Osteoblast (primary cell): ENCODE data around the gene FAM124B. TPM values are rescaled to one million over a fixed set of nuclear protein-coding genes. Genes with fewer than 3 reads are reported as not detected.

Experiments used
- DNase-seq: peaks from one replicate; pipeline ENCODE4 v3.0.0; 2011; ENCODE audit warnings: low spot score, mixed read lengths; ENCODE audit not compliant: insufficient read length; ENCODE audit errors: missing footprints
- H2AFZ ChIP-seq: 2 replicates; pipeline ENCODE4 v1.6.0; 2011; ENCODE audit warnings: mild to moderate bottlenecking, low read length
- H3K27ac ChIP-seq: 2 replicates; pipeline ENCODE4 v1.5.1; 2011; ENCODE audit warnings: mild to moderate bottlenecking, low read depth, low read length, moderate library complexity
- H3K27me3 ChIP-seq: 2 replicates; pipeline ENCODE4 v1.6.0; 2012; ENCODE audit warnings: mild to moderate bottlenecking, control low read depth, inconsistent platforms, low read length, moderate library complexity; ENCODE audit not compliant: insufficient read depth
- H3K36me3 ChIP-seq: 2 replicates; pipeline ENCODE4 v1.5.1; 2011; ENCODE audit warnings: mild to moderate bottlenecking, low read length, control low read depth, moderate library complexity; ENCODE audit not compliant: insufficient read depth
- H3K4me1 ChIP-seq: 2 replicates; pipeline ENCODE4 v1.5.1; 2011; ENCODE audit warnings: mild to moderate bottlenecking, low read length, control low read depth, moderate library complexity; ENCODE audit not compliant: insufficient read depth
- H3K4me2 ChIP-seq: 2 replicates; pipeline ENCODE4 v1.6.0; 2011; ENCODE audit warnings: mild to moderate bottlenecking, low read length; ENCODE audit not compliant: insufficient read depth
- H3K4me3 ChIP-seq: fragments of 200-600 bp; sonication (generic); 3 replicates; pipeline ENCODE4 v1.5.1; 2012; ENCODE audit warnings: mild to moderate bottlenecking, low read length, inconsistent platforms; ENCODE audit not compliant: insufficient read depth
- H3K79me2 ChIP-seq: 2 replicates; pipeline ENCODE4 v1.6.0; 2012; ENCODE audit warnings: mild to moderate bottlenecking, low read length, control low read depth, inconsistent platforms; ENCODE audit not compliant: insufficient read depth
- H3K9me3 ChIP-seq: 2 replicates; pipeline ENCODE4 v1.5.1; 2011; ENCODE audit warnings: low read depth, low read length, control low read depth
- H4K20me1 ChIP-seq: 2 replicates; pipeline ENCODE4 v1.6.0; 2012; ENCODE audit warnings: mild to moderate bottlenecking, low read length, control low read depth; ENCODE audit not compliant: insufficient read depth
- total RNA-seq: library from RNA; depleted of rRNA; stranded (reverse); fragments of >200 nt; gene quantifications from 2 replicates; pipeline ENCODE4 v1.2.3, GENCODE V29; 2012
- TF ChIP-seq, protein P1 (sequence below): IDR thresholded peaks from 2 replicates; pipeline ENCODE4 v1.5.1; 2011; ENCODE audit warnings: mild to moderate bottlenecking, low read depth, low read length, moderate library complexity; ENCODE audit errors: extremely low read depth

FAM124B gene
- total RNA-seq, 1 donor: not detected

DNA sequence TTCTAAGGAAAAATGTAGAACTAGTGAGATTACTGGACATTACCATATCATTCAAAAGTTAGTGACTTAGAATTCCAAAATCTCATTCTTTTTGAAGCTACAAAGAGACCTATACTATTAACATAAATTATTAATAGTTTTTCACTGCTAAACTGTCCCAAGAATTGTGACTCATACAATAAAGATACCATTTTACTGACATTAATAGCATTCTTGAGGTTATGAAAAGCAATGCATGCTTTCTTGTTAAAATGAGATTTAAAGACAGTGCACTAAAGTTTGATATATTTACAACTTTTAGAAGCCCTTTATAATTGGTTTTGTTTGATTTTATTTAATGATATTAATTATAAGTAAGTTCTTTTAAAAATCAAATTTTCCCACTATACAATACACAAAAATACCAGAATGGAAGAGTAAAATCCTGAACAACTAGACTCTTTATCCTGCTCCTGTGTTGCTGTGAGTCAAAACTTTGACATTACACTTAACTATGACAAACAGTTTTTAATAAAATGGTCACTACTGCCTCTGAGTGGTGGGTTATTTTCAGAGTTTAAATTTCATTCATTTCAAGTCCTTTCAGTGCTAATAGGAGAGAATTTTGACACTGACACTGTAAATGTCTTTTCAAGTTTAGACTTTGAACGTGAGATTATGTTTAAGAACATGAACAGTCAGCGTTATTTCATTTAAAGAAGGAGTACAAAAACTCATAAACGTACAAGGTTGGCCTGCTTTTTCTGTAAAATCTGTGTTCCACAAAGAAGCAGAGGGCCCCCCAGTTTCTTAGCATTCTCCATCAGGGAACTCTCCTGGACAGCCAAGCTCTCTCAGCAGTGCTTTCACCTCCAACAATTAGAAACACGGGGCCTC, 54.5 kb downstream of the FAM124B start:
- Histone ChIP-seq H3K4me3 (no peak overlapping the region), H3K79me2 (no peaks in the 10 kb centered on the region), H3K27ac (no peak overlapping the region), H4K20me1 (no peaks in the 10 kb centered on the region), H3K4me1 (no peaks in the 10 kb centered on the region), H2AFZ (no peak overlapping the region), H3K9me3 (no peaks in the 10 kb centered on the region), H3K36me3 (no peaks in the 10 kb centered on the region), H3K27me3 (no peaks in the 10 kb centered on the region), H3K4me2 (no peak overlapping the region)
- TF ChIP-seq, protein P1, sequence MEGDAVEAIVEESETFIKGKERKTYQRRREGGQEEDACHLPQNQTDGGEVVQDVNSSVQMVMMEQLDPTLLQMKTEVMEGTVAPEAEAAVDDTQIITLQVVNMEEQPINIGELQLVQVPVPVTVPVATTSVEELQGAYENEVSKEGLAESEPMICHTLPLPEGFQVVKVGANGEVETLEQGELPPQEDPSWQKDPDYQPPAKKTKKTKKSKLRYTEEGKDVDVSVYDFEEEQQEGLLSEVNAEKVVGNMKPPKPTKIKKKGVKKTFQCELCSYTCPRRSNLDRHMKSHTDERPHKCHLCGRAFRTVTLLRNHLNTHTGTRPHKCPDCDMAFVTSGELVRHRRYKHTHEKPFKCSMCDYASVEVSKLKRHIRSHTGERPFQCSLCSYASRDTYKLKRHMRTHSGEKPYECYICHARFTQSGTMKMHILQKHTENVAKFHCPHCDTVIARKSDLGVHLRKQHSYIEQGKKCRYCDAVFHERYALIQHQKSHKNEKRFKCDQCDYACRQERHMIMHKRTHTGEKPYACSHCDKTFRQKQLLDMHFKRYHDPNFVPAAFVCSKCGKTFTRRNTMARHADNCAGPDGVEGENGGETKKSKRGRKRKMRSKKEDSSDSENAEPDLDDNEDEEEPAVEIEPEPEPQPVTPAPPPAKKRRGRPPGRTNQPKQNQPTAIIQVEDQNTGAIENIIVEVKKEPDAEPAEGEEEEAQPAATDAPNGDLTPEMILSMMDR: no peak
- DNase-seq: no peak

- H2AFZ ChIP-seq: no peak overlapping the region
- no peaks in the 10 kb centered on the region for H3K79me2 ChIP-seq
- no peaks in the 10 kb centered on the region for H3K27me3 ChIP-seq
- H3K36me3 ChIP-seq: no peaks in the 10 kb centered on the region
- H4K20me1 ChIP-seq: no peaks in the 10 kb centered on the region
- DNase-seq: no peak
- H3K27ac ChIP-seq: no peak overlapping the region
- TF ChIP-seq, protein P1: no peak
- H3K4me2 ChIP-seq: no peak overlapping the region
- H3K9me3 ChIP-seq: no peaks in the 10 kb centered on the region
- H3K4me1 ChIP-seq: no peaks in the 10 kb centered on the region
- H3K4me3 ChIP-seq: no peak overlapping the region
These were observed 56.4 kb downstream of the FAM124B start for GRCh38 chr2:224345492-224345891.

DNA sequence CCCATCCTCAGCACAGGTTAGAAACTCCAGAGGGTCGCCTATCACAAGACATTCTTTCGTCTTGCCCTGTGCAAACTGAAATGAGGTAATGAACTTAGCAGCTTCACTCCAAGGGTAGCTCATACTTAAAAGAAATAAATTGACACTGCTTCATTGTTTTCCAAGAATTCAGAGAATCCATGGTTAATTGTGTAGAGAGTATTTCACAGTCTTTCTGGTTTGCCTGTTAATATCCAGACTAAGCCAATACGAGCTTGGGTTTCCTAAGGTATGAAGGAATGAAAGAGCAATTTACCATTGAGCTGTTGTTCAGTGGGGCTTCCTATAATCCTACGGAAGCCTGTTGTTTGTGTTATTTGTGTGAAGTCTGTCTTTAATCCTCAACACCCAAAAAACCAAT, 58.7 kb downstream of the FAM124B start:
- Histone ChIP-seq H3K27ac (no peak overlapping the region), H3K36me3 (no peaks in the 10 kb centered on the region), H3K79me2 (no peaks in the 10 kb centered on the region), H3K4me3 (no peak overlapping the region), H3K9me3 (no peaks in the 10 kb centered on the region), H2AFZ (no peak overlapping the region), H3K4me1 (no peaks in the 10 kb centered on the region), H3K27me3 (no peaks in the 10 kb centered on the region), H4K20me1 (no peaks in the 10 kb centered on the region), H3K4me2 (no peak overlapping the region)
- TF ChIP-seq, protein P1: no peak
- DNase-seq: no peak

DNA sequence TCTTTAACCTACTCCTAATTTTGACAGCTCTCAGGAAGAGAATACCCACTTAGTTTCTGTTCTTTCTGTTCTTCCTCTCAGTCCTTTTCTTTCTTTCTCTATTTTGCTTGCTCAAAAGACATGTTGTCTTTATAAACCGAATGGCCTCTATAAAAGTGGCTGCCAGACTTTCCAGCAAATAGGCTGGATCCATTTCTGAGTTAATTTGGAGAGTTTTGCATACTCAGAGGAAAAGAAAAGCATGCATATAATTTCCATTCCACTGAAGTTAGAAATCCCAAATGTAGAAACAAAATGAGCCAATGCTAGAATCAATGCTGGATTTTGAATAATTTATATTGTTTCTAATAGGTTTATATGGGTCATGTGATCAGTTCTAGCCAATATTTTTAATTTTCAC, 65.9 kb downstream of the FAM124B start:
- Histone ChIP-seq H3K27ac (no peak overlapping the region), H3K79me2 (no peaks in the 10 kb centered on the region), H4K20me1 (no peaks in the 10 kb centered on the region), H3K4me3 (no peak overlapping the region), H3K4me1 (no peaks in the 10 kb centered on the region), H3K27me3 (no peaks in the 10 kb centered on the region), H3K36me3 (no peaks in the 10 kb centered on the region), H2AFZ (no peak overlapping the region), H3K4me2 (no peak overlapping the region), H3K9me3 (no peaks in the 10 kb centered on the region)
- no peak for DNase-seq
- TF ChIP-seq, protein P1: no peak
